GM23338 (cell line): ENCODE data around the gene TENT5A. TPM values are rescaled to one million over a fixed set of nuclear protein-coding genes. Genes with fewer than 3 reads are reported as not detected.

Source experiments
- ATAC-seq: fragments of 200-7000 bp; cut with Tn5 transposase; 3 replicates; pipeline ENCODE4 v1.9.1; 2020
- DNase-seq: peaks from one replicate; pipeline ENCODE4 v3.0.0-alpha.2; 2015; ENCODE audit warnings: low spot score
- H2AFZ ChIP-seq: fragments of 200-600 bp; sonication (generic); 2 replicates; pipeline ENCODE4 v1.8.0; 2016; ENCODE audit warnings: antibody characterized with exemption, mild to moderate bottlenecking, moderate library complexity
- H3F3A ChIP-seq: fragments of 200-600 bp; sonication (generic); replicated peaks from 2 replicates; pipeline ENCODE4 v1.8.0; 2017; ENCODE audit warnings: antibody characterized with exemption, mixed run types, low read depth
- H3K27ac ChIP-seq: fragments of 200-600 bp; sonication (generic); 2 replicates; pipeline ENCODE4 v1.6.1; 2016; ENCODE audit warnings: low read depth
- H3K27me3 ChIP-seq: fragments of 200-600 bp; sonication (generic); 2 replicates; pipeline ENCODE4 v1.8.0; 2016; ENCODE audit warnings: mild to moderate bottlenecking, mixed run types, moderate library complexity; ENCODE audit not compliant: insufficient read depth
- H3K36me3 ChIP-seq: fragments of 200-600 bp; sonication (generic); 2 replicates; pipeline ENCODE4 v1.8.0; 2016; ENCODE audit warnings: mild to moderate bottlenecking; ENCODE audit not compliant: insufficient read depth
- H3K4me1 ChIP-seq: fragments of 200-600 bp; sonication (generic); 2 replicates; pipeline ENCODE4 v1.8.0; 2016; ENCODE audit warnings: mild to moderate bottlenecking, moderate library complexity; ENCODE audit not compliant: insufficient read depth
- H3K4me2 ChIP-seq: fragments of 200-600 bp; sonication (generic); 2 replicates; pipeline ENCODE4 v1.7.1; 2017; ENCODE audit warnings: mixed run types
- H3K4me3 ChIP-seq: fragments of 200-600 bp; sonication (generic); 2 replicates; pipeline ENCODE4 v1.6.1; 2016; ENCODE audit warnings: mixed run types
- H3K79me2 ChIP-seq: fragments of 200-600 bp; sonication (generic); replicated peaks from 2 replicates; pipeline ENCODE4 v1.8.0; 2017; ENCODE audit warnings: mild to moderate bottlenecking; ENCODE audit not compliant: insufficient read depth
- H3K9me2 ChIP-seq: fragments of 200-600 bp; sonication (generic); 2 replicates; pipeline ENCODE4 v1.8.0; 2017; ENCODE audit not compliant: insufficient read depth
- H4K20me1 ChIP-seq: fragments of 200-600 bp; sonication (generic); replicated peaks from 2 replicates; pipeline ENCODE4 v1.8.0; 2017; ENCODE audit warnings: mild to moderate bottlenecking; ENCODE audit not compliant: insufficient read depth
- H3K27ac Mint-ChIP-seq: 2 replicates; pipeline ENCODE4 v1.8.0; 2020; ENCODE audit warnings: inconsistent platforms, mild to moderate bottlenecking, moderate library complexity, mixed read lengths
- H3K27me3 Mint-ChIP-seq: 3 replicates; pipeline ENCODE4 v1.8.0; 2022; ENCODE audit warnings: low read depth, mild to moderate bottlenecking, moderate library complexity, mixed read lengths, inconsistent platforms; ENCODE audit not compliant: insufficient read depth, poor library complexity
- H3K36me3 Mint-ChIP-seq: 3 replicates; pipeline ENCODE4 v1.8.0; 2021; ENCODE audit warnings: low read depth, mild to moderate bottlenecking, inconsistent platforms, moderate library complexity, mixed read lengths
- H3K4me1 Mint-ChIP-seq: 3 replicates; pipeline ENCODE4 v1.8.0; 2020; ENCODE audit warnings: mild to moderate bottlenecking, inconsistent platforms, mixed read lengths
- H3K4me3 Mint-ChIP-seq: 3 replicates; pipeline ENCODE4 v1.8.0; 2021; ENCODE audit warnings: moderate library complexity, mild to moderate bottlenecking, inconsistent platforms, mixed read lengths
- H3K9me3 Mint-ChIP-seq: 3 replicates; pipeline ENCODE4 v1.8.0; 2020; ENCODE audit warnings: moderate library complexity, mild to moderate bottlenecking, inconsistent platforms, mixed read lengths
- CREB1 ChIP-seq: fragments of 250-450 bp; sonication (Bioruptor Pico); IDR thresholded peaks from 2 replicates; pipeline ENCODE4 v1.5.0; 2020; ENCODE audit warnings: low read depth, mild to moderate bottlenecking, moderate library complexity
- ETS1 ChIP-seq: IDR thresholded peaks from 2 replicates; pipeline ENCODE4 v1.6.1; 2016; ENCODE audit warnings: antibody characterized with exemption
- EZH2 ChIP-seq: fragments of 200-600 bp; sonication (generic); IDR thresholded peaks from one replicate; pipeline ENCODE4 v1.8.0; 2017; ENCODE audit warnings: antibody characterized with exemption, mild to moderate bottlenecking, low read depth; ENCODE audit not compliant: unreplicated experiment
- EZH2phosphoT487 ChIP-seq: fragments of 200-600 bp; sonication (generic); IDR thresholded peaks from one replicate; pipeline ENCODE4 v1.8.1; 2018; ENCODE audit warnings: antibody characterized with exemption; ENCODE audit not compliant: unreplicated experiment
- JUNB ChIP-seq: IDR thresholded peaks from one replicate; pipeline ENCODE4 v1.6.1; 2016; ENCODE audit warnings: antibody characterized with exemption; ENCODE audit not compliant: unreplicated experiment
- NANOG ChIP-seq: IDR thresholded peaks from 2 replicates; pipeline ENCODE4 v1.6.1; 2016; ENCODE audit warnings: antibody characterized with exemption, borderline replicate concordance
- POLR2AphosphoS5 ChIP-seq: IDR thresholded peaks from 2 replicates; pipeline ENCODE4 v1.6.1; 2016; ENCODE audit warnings: antibody characterized with exemption, low read depth
- REST ChIP-seq: IDR thresholded peaks from one replicate; pipeline ENCODE4 v1.6.1; 2018; ENCODE audit warnings: antibody characterized with exemption; ENCODE audit not compliant: unreplicated experiment
- STAT1 ChIP-seq: IDR thresholded peaks from one replicate; pipeline ENCODE4 v1.6.1; 2016; ENCODE audit warnings: antibody characterized with exemption; ENCODE audit not compliant: unreplicated experiment
- ZNF114 ChIP-seq: fragments of 250-450 bp; sonication (Bioruptor Pico); IDR thresholded peaks from 2 replicates; pipeline ENCODE4 v1.5.0; 2020; ENCODE audit warnings: mild to moderate bottlenecking, moderate library complexity
- ZNF331 ChIP-seq: fragments of 250-450 bp; sonication (Bioruptor Pico); IDR thresholded peaks from 2 replicates; pipeline ENCODE4 v1.5.0; 2020; ENCODE audit warnings: low read depth, mild to moderate bottlenecking, moderate library complexity
- ZNF462 ChIP-seq: fragments of 250-450 bp; sonication (Bioruptor Pico); IDR thresholded peaks from 2 replicates; pipeline ENCODE4 v1.5.0; 2020; ENCODE audit warnings: mild to moderate bottlenecking, moderate library complexity
- polyA plus RNA-seq: library from polyadenylated mRNA; unstranded; fragments of >200 nt; fragmentation: Nextera tagmentation; extraction: Ambion mirVana; gene quantifications from 2 replicates; pipeline ENCODE4 v1.2.1, GENCODE V29; 2016
- total RNA-seq: library from RNA; depleted of rRNA; stranded (reverse); fragments of >200 nt; shearing (Covaris generic); gene quantifications from 2 replicates; pipeline ENCODE4 v1.2.3, GENCODE V29; 2014
- TF ChIP-seq, protein P1 (sequence below), 2 experiments: fragments of 200-600 bp in 1 of 2; sonication (generic) in 1 of 2; conservative IDR thresholded peaks; 2 replicates each; pipeline versions ENCODE4 v1.5.1 to v1.6.1; 2016 to 2017; ENCODE audit warnings: antibody characterized with exemption in 2 of 2, low read depth in 2 of 2, mild to moderate bottlenecking in 2 of 2, moderate library complexity in 1 of 2

TENT5A gene
- total and polyA plus RNA-seq, 2 experiments from 2014 or later, result 3.8 to 4.7 TPM

DNA sequence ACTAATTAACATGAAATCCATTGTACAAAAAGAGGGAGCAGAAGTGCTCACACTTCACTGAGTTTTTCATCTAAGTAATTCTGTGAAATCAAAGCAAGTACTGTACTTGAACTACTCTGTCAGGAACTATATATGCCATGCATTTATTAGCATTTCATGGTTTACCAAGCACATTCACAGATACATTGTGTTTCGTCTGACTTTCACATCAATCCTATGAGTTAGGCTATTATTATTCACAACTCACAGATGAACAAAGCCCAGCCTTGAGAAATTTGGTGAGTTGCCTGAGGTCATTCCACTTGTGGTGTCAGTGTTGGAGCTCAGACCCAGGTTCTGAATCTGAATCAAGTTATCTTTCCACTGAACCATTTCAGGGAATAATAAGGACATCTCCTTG, 33.7 kb upstream of the TENT5A start:
- ATAC-seq (no peak), DNase-seq (no peak)
- H3K4me1 Mint-ChIP-seq, result peaks cover 44% of the 10 kb centered on the region
- H3K27ac ChIP-seq, result no peak overlapping the region
- H3K79me2 ChIP-seq, result no peaks in the 10 kb centered on the region
- H3F3A ChIP-seq, result no peaks in the 10 kb centered on the region
- H3K27ac Mint-ChIP-seq, result no peak overlapping the region
- H3K4me1 ChIP-seq, result peaks cover 35% of the 10 kb centered on the region
- no peak for TF ChIP-seq ZNF462 (CRISPR knock-in tag)
- no peak for TF ChIP-seq EZH2
- TF ChIP-seq ZNF331 (CRISPR knock-in tag), result no peak
- TF ChIP-seq POLR2AphosphoS5, result no peak
- no peak for TF ChIP-seq ETS1
- TF ChIP-seq EZH2phosphoT487, result no peak
- TF ChIP-seq NANOG, result no peak
- TF ChIP-seq, protein P1, sequence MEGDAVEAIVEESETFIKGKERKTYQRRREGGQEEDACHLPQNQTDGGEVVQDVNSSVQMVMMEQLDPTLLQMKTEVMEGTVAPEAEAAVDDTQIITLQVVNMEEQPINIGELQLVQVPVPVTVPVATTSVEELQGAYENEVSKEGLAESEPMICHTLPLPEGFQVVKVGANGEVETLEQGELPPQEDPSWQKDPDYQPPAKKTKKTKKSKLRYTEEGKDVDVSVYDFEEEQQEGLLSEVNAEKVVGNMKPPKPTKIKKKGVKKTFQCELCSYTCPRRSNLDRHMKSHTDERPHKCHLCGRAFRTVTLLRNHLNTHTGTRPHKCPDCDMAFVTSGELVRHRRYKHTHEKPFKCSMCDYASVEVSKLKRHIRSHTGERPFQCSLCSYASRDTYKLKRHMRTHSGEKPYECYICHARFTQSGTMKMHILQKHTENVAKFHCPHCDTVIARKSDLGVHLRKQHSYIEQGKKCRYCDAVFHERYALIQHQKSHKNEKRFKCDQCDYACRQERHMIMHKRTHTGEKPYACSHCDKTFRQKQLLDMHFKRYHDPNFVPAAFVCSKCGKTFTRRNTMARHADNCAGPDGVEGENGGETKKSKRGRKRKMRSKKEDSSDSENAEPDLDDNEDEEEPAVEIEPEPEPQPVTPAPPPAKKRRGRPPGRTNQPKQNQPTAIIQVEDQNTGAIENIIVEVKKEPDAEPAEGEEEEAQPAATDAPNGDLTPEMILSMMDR (conservative IDR thresholded peaks at IDR 0.05; ENCODE audit: low read depth in 2 of 2), result no peak
- no peak for TF ChIP-seq ZNF114
- TF ChIP-seq JUNB, result no peak
- no peak for TF ChIP-seq REST
- no peak for TF ChIP-seq CREB1 (CRISPR knock-in tag)
- TF ChIP-seq STAT1, result no peak
- H3K4me2 ChIP-seq, result peak overlapping the region; percentile 23; the same call in 1 of the 2 replicates
- H3K27me3 Mint-ChIP-seq, result no peaks in the 10 kb centered on the region
- H3K9me3 Mint-ChIP-seq, result no peaks in the 10 kb centered on the region
- peaks cover 15% of the 10 kb centered on the region; the same call in 1 of the 2 replicates for H3K9me2 ChIP-seq
- no peaks in the 10 kb centered on the region for H3K36me3 Mint-ChIP-seq
- no peak overlapping the region for H3K4me3 Mint-ChIP-seq
- peak overlapping the region; percentile 43; the same call in 1 of the 2 replicates for H2AFZ ChIP-seq
- H3K36me3 ChIP-seq, result no peaks in the 10 kb centered on the region
- no peaks in the 10 kb centered on the region for H4K20me1 ChIP-seq
- H3K4me3 ChIP-seq, result no peak overlapping the region
- H3K27me3 ChIP-seq, result no peaks in the 10 kb centered on the region
